AG04450 (cell line): ENCODE data around the gene PECR. TPM values are rescaled to one million over a fixed set of nuclear protein-coding genes. Genes with fewer than 3 reads are reported as not detected.

Experiments
- CTCF ChIA-PET: fragments of 300-600, 350-600 bp; formaldehyde crosslinking; extraction: SDS; loops from one replicate; lab custom pipeline; 2022; ENCODE audit warnings: antibody characterized with exemption, inconsistent platforms; lab: Charles Lee
- POLR2A ChIA-PET: fragments of 350-600 bp; formaldehyde crosslinking; extraction: SDS; loops from one replicate; lab custom pipeline; 2021; ENCODE audit warnings: antibody characterized with exemption, inconsistent platforms; lab: Yijun Ruan, JAX
- DNase-seq: peaks from one replicate; pipeline ENCODE4 v3.0.0-alpha.2; 2011; ENCODE audit warnings: low read depth, low spot score
- H3K27ac ChIP-seq: one replicate; pipeline ENCODE4 v1.5.1; 2012; ENCODE audit warnings: low read depth, low read length, control low read depth
- H3K27me3 ChIP-seq: one replicate; pipeline ENCODE4 v1.6.0; 2012; ENCODE audit warnings: low read length; ENCODE audit not compliant: control insufficient read depth, insufficient read depth
- H3K4me3 ChIP-seq: 2 replicates; pipeline ENCODE4 v1.5.1; 2011; ENCODE audit warnings: mild to moderate bottlenecking, low read depth, low read length, control low read depth
- H3K9me3 ChIP-seq: 2 replicates; pipeline ENCODE4 v1.5.1; 2012; ENCODE audit warnings: low read length; ENCODE audit not compliant: control insufficient read depth, insufficient read depth
- CTCF ChIP-seq: IDR thresholded peaks from 2 replicates; pipeline ENCODE4 v1.5.1; 2011; ENCODE audit warnings: low read depth, low read length, control low read depth, inconsistent platforms
- polyA plus RNA-seq: library from polyadenylated mRNA; depleted of rRNA; stranded (reverse); fragments of >200 nt; gene quantifications from 2 replicates; pipeline ENCODE4 v1.2.3, GENCODE V29; 2011

Gene PECR
- polyA plus RNA-seq, 1 experiment, result 16.7 TPM

- POLR2A ChIA-PET, result no interaction called here
- no peak for DNase-seq
- CTCF ChIA-PET, result interaction anchor here (1.1 to 2.3 kb wide), 3 partner anchors 9 to 18 kb away, joined by 3 to 7 read pairs (median 4); no protein-coding TSS in a partner anchor
- Histone ChIP-seq H3K27ac (no peak overlapping the region), H3K9me3 (no peaks in the 10 kb centered on the region), H3K27me3 (no peaks in the 10 kb centered on the region), H3K4me3 (no peak overlapping the region)
- TF ChIP-seq CTCF, result no peak
Measured at GRCh38 chr2:216041438-216041837, 40.2 kb downstream of the PECR start.

GRCh38 chr2:216039918-216040317 lies 41.7 kb downstream of the PECR start:
- POLR2A ChIA-PET, result no interaction called here
- Histone ChIP-seq H3K27ac (no peak overlapping the region), H3K9me3 (no peaks in the 10 kb centered on the region), H3K4me3 (no peak overlapping the region), H3K27me3 (no peaks in the 10 kb centered on the region)
- CTCF ChIA-PET, result interaction anchor here (1.8 kb wide), 1 partner anchor 17 kb away, joined by 4 read pairs; no protein-coding TSS in a partner anchor
- no peak for TF ChIP-seq CTCF
- DNase-seq, result no peak

GRCh38 chr2:216034065-216034464 lies 47.5 kb downstream of the PECR start:
- ChIA-PET CTCF (interaction anchor here (0.5 to 4.7 kb wide), 19 partner anchors 11 to 1622 kb away, joined by 3 to 59 read pairs (median 5); partner anchors contain the start of genes PECR and XRCC5), POLR2A (no interaction called here)
- H3K9me3 ChIP-seq, result no peaks in the 10 kb centered on the region
- H3K27ac ChIP-seq, result no peak overlapping the region
- peak; percentile 88 for TF ChIP-seq CTCF
- H3K27me3 ChIP-seq, result no peaks in the 10 kb centered on the region
- peak; percentile 42 for DNase-seq
- no peak overlapping the region for H3K4me3 ChIP-seq

- H3K27me3 ChIP-seq, result no peaks in the 10 kb centered on the region
- CTCF ChIA-PET, result interaction anchor here (0.5 to 4.7 kb wide), 19 partner anchors 10 to 1622 kb away, joined by 3 to 59 read pairs (median 5); partner anchors contain the start of gene PECR
- no peak for DNase-seq
- H3K9me3 ChIP-seq, result no peaks in the 10 kb centered on the region
- H3K4me3 ChIP-seq, result no peak overlapping the region
- POLR2A ChIA-PET, result no interaction called here
- no peak for TF ChIP-seq CTCF
- no peak overlapping the region for H3K27ac ChIP-seq
Measured at GRCh38 chr2:216033403-216033802, 48.2 kb downstream of the PECR start.

- POLR2A ChIA-PET, result no interaction called here
Measured at GRCh38 chr2:216031960-216032689, 49.5 kb downstream of the PECR start.

More at GRCh38 chr2:216031960-216032689, 49.5 kb downstream of the PECR start:
- peak; percentile 61 for DNase-seq
- H3K27ac ChIP-seq, result peak overlapping the region; percentile 68
- CTCF ChIA-PET, result interaction anchor here (0.5 to 4.7 kb wide), 7 partner anchors 9 to 762 kb away, joined by 3 to 59 read pairs (median 7); partner anchors contain the start of gene XRCC5
- no peaks in the 10 kb centered on the region for H3K27me3 ChIP-seq
- no peak overlapping the region for H3K4me3 ChIP-seq
- no peak for TF ChIP-seq CTCF
- no peaks in the 10 kb centered on the region for H3K9me3 ChIP-seq
